Skeletal muscle satellite cell (primary cell): ENCODE data around the gene ZNF385B.
"Not testable (repeated sequence)": the region's sequence is repeated elsewhere in the genome, so short reads cannot be mapped to it uniquely, and the experiment has no call there.

ENCODE experiments used
- H3K27me3 ChIP-seq: 2 replicates; pipeline ENCODE4 v1.7.0; 2013; ENCODE audit warnings: low read length; ENCODE audit not compliant: control insufficient read depth, insufficient read depth
- H3K36me3 ChIP-seq: 2 replicates; pipeline ENCODE4 v1.7.0; 2013; ENCODE audit warnings: mild to moderate bottlenecking, control low read depth, low read length; ENCODE audit not compliant: insufficient read depth
- H3K4me1 ChIP-seq: 2 replicates; pipeline ENCODE4 v1.7.0; 2013; ENCODE audit warnings: low read length; ENCODE audit not compliant: control insufficient read depth, insufficient read depth
- H3K4me2 ChIP-seq: 2 replicates; pipeline ENCODE4 v1.7.0; 2013; ENCODE audit warnings: mild to moderate bottlenecking, low read length
- H3K4me3 ChIP-seq: 2 replicates; pipeline ENCODE4 v1.7.0; 2013; ENCODE audit warnings: low read length
- H3K9ac ChIP-seq: 2 replicates; pipeline ENCODE4 v1.7.0; 2013; ENCODE audit warnings: mild to moderate bottlenecking, low read depth, low read length, moderate library complexity
- H3K9me3 ChIP-seq: replicated peaks from 2 replicates; pipeline ENCODE4 v1.7.0; 2013; ENCODE audit warnings: mild to moderate bottlenecking, control low read depth, low read length

Gene ZNF385B

DNA sequence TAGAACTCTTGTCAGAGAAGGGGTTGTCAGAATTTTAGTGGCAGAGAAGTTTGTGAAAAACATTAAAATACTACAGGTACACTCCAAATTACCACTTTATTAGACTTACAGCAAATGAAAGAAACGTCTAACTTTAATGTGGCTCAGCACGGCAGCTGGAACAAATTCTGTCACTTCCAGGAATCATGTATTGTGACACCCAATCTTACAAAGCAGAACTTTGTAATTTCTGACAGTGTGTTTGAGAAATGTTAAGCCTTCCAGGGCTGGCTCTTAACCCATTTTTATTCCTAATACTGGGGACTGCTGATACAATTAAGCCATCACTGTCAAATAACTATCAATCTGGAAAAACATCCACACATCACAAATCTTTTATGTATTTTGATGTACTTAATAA lies 216.4 kb downstream of the ZNF385B start:
- Histone ChIP-seq H3K9me3 (no peaks in the 10 kb centered on the region), H3K9ac (no peak overlapping the region), H3K4me2 (no peak overlapping the region), H3K4me1 (no peaks in the 10 kb centered on the region), H3K27me3 (no peaks in the 10 kb centered on the region), H3K36me3 (no peaks in the 10 kb centered on the region), H3K4me3 (no peak overlapping the region)

DNA sequence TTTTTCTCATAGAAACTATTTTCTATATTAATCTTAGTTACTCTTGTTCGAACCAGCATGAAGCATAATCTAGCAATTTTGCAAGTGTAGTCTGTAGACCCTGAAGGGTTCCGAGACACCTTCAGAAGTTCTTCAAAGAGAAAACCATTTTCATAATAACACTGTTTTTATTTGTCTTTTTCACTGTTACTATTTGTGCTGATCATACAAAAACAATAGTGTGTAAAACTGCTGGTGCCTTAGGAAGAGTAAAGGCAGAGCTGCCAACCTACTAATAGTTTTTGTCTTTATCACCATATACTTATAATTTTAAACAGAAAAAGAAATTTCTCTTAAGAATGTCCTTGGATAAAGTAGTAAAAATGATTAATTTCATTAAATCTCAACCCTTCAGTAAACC lies 218.9 kb downstream of the ZNF385B start:
- no peak overlapping the region for H3K9ac ChIP-seq
- H3K36me3 ChIP-seq = no peaks in the 10 kb centered on the region
- H3K4me2 ChIP-seq = no peak overlapping the region
- no peaks in the 10 kb centered on the region for H3K27me3 ChIP-seq
- no peak overlapping the region for H3K4me3 ChIP-seq
- no peaks in the 10 kb centered on the region for H3K4me1 ChIP-seq
- H3K9me3 ChIP-seq = no peaks in the 10 kb centered on the region

DNA sequence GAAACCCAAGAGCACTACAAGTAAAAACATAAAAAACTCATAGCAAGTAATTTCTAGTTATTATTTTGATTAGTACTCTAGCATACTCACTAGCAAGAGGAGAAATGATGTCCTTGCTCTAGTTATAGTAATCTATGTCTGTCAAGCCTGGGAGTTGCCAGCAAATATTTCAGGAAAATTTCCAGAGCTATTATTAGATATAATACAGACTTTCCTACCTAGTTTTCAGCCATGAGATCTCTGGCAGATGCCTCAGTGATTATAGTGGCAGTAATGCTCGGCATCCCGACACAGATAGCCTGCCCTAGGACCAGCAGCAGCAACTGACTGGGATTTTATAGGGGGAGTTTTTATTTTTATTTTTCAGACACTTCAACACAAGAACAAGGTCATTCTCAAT lies 224.4 kb downstream of the ZNF385B start:
- H3K4me2 ChIP-seq = no peak overlapping the region
- H3K9me3 ChIP-seq = no peaks in the 10 kb centered on the region
- no peak overlapping the region for H3K9ac ChIP-seq
- H3K4me3 ChIP-seq = no peak overlapping the region
- no peaks in the 10 kb centered on the region for H3K4me1 ChIP-seq
- no peaks in the 10 kb centered on the region for H3K27me3 ChIP-seq
- H3K36me3 ChIP-seq = no peaks in the 10 kb centered on the region

DNA sequence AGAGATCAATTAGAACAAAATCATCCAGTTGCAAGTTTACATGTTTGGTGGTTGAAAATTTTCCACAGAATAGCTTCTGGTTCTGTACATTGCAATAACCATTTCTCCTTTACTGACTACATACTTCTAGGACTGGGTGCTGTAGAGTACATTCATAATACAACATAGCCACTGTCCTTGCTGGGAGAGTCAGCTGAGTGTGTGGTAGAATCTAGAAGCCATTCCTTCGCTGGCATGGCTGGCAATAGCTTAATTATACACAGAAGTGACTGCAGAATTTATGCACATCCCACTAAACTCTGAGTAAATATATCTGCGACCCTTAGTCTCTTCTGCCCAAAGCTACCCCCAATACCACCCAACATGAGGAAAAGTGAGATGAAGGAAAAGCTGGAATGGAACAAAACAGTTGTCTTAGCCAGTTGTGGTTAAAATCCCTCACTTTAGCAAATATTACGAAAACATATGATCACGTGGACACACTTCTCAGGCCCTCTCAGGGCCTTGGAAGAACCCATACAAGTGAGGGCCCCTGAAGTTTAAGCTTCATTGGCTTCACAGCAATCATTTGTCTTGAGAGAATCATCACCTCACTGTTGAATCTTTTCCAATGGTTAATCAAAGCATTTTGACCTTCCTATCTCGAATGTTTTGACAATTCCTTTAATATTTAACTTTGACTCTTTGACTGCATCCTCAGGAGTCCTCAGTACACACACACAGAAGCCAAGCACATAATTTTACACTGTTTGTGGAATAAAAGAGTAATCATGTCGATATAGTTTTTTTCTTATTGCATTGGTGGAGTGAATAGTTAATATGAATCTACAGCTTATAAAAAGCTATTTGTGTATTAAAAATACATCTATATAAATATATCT lies 225.1 kb downstream of the ZNF385B start:
- H3K4me1 ChIP-seq = no peaks in the 10 kb centered on the region
- H3K4me3 ChIP-seq = no peak overlapping the region
- H3K36me3 ChIP-seq = no peaks in the 10 kb centered on the region
- no peaks in the 10 kb centered on the region for H3K9me3 ChIP-seq
- no peak overlapping the region for H3K9ac ChIP-seq
- H3K4me2 ChIP-seq = no peak overlapping the region
- H3K27me3 ChIP-seq = no peaks in the 10 kb centered on the region

DNA sequence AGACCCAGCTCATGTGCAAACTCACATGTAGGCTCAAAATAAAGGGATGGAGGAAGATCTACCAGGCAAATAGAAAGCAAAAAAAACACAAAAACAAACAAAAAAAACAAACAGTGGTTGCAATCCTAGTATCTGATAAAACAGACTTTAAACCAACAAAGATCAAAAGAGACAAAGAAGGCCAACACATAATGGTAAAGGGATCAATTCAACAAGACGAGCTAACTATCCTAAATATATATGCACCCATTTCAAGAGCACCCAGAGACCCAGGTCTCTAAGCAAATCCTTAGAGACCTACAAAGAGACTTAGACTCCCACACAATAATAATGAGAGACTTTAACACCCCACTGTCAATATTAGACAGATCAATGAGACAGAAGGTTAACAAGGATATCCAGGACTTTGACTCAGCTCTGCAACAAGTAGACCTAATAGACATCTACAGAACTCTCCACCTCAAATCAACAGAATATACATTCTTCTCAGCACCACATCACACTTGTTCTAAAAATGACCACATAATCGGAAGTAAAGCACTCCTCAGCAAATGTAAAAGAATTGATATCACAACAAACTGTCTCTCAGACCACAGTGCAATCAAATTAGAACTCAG lies 229.5 kb downstream of the ZNF385B start:
- H3K9me3 ChIP-seq, H3K9ac ChIP-seq, H3K4me3 ChIP-seq, H3K4me2 ChIP-seq, H3K4me1 ChIP-seq, H3K27me3 ChIP-seq, H3K36me3 ChIP-seq: not testable (repeated sequence)

DNA sequence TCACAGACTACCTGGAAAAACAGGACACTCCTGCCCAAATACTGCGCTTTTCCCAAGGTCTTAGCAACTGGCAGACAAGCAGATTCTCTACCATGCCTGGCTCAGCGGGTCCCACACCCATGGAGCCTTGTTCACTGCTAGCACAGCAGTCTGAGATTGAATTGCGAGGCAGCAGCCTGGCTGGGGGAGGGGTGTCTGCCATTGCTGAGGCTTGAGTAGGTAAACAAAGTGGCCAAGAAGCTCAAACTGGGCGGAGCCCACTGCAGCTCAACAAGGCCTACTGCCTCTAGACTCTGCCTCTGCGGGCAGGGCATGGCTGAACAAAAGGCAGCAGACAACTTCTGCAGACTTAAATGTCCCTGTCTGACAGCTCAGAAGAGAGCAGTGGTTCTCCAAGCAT lies 231.6 kb downstream of the ZNF385B start:
- not testable (repeated sequence) for H3K4me1 ChIP-seq, H3K4me3 ChIP-seq, H3K9ac ChIP-seq, H3K9me3 ChIP-seq, H3K4me2 ChIP-seq, H3K36me3 ChIP-seq, H3K27me3 ChIP-seq

DNA sequence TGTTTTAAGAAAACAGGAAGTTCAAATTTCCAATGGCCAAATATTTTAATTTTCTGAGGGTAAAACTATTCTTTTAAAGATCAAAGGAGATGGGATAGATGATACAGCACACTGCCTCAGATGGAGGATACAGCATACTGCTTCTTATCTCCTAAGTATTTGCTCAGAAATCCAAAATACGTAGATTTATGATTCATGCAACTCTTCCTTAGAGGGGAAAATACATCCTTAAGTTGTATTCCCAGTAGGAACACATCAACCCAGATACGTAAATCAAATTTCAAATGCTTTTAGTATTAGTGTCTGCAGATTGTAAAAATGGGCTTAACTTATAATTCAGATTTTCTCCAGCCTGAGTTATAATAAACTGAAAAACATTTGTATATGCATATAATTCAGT lies 235.2 kb downstream of the ZNF385B start:
- no peaks in the 10 kb centered on the region for H3K4me1 ChIP-seq
- H3K4me2 ChIP-seq = no peak overlapping the region
- no peaks in the 10 kb centered on the region for H3K27me3 ChIP-seq
- no peaks in the 10 kb centered on the region for H3K9me3 ChIP-seq
- H3K9ac ChIP-seq = no peak overlapping the region
- H3K36me3 ChIP-seq = no peaks in the 10 kb centered on the region
- H3K4me3 ChIP-seq = no peak overlapping the region

DNA sequence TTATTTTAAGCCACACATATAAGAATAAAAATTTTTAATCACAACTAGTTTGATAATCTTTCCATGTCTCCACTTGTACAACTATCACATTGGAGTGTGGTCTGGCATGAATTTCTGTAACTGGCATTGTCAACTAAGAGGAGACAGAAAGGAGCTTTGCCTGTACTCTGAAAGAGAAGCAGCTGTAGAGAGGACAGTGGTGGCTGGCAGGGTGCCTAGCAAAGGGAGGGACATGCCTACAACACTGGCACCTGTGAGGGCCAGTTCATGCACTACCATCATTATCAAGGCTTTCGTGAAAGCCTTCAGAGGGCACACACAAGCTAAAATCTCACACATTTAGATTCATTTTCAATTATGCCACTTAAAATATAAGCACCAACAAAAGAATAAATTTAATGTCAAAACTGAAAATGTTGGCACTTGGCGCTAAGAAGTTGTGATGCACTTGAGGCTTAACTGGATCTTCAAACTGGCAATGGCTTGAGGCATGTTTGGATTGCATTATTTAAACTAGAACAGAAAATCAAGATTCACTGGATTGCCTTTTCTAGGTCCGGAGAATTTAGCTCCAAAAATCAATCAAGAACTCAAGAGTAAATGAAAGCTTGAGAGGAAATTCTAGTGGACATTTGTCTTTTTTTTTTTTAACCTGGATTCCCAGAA lies 238.6 kb downstream of the ZNF385B start:
- Histone ChIP-seq H3K9me3 (no peaks in the 10 kb centered on the region), H3K4me3 (no peak overlapping the region), H3K9ac (no peak overlapping the region), H3K27me3 (no peaks in the 10 kb centered on the region), H3K4me1 (no peaks in the 10 kb centered on the region), H3K4me2 (no peak overlapping the region), H3K36me3 (no peaks in the 10 kb centered on the region)

DNA sequence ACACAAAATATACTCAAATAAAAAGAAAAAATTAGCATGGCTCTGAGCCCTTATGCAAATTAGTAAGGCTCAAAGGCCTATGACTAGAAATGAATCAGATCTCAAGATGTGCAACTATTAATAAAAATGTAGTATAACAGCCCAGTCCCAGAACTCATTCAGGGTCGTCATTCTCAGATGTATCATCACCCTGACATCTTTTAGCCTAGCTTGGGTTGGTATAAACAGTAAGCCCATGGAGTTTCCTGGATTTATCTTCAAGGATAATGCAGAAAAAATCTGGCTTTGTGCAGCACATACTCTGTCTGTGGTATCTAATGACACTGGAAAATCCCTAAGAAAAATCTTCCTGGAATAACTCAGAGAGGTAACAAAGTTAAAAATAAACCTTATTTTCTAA lies 239.3 kb downstream of the ZNF385B start:
- Histone ChIP-seq H3K4me2 (no peak overlapping the region), H3K9me3 (no peaks in the 10 kb centered on the region), H3K27me3 (no peaks in the 10 kb centered on the region), H3K9ac (no peak overlapping the region), H3K4me3 (no peak overlapping the region), H3K4me1 (no peaks in the 10 kb centered on the region), H3K36me3 (no peaks in the 10 kb centered on the region)

DNA sequence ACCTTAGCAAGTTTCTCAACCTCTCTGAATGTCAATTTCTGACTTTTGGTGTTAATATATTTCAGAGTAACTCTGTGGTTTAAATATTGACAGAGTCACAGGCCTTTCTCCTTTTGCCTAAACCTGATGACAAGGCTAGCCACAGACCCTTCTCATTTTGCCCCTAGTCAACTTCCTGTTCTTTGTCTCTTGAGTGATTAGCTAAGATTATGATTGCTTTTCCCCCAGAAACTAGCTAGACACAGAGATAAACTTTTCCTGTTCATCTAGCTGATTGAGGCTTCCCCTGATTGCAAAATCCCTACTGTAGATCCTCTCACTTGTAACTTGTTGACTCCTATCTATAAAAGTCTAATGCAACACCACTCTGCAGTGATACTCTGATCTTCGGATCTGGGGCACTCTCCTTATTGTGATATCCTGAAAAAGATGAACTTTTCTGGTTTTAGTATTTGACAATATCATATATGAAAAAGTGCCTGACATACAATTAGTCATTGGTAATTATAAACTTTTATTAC lies 241.4 kb downstream of the ZNF385B start:
- Histone ChIP-seq H3K9ac (no peak overlapping the region), H3K4me1 (no peaks in the 10 kb centered on the region), H3K27me3 (no peaks in the 10 kb centered on the region), H3K4me3 (no peak overlapping the region), H3K9me3 (no peaks in the 10 kb centered on the region), H3K36me3 (no peaks in the 10 kb centered on the region), H3K4me2 (no peak overlapping the region)

DNA sequence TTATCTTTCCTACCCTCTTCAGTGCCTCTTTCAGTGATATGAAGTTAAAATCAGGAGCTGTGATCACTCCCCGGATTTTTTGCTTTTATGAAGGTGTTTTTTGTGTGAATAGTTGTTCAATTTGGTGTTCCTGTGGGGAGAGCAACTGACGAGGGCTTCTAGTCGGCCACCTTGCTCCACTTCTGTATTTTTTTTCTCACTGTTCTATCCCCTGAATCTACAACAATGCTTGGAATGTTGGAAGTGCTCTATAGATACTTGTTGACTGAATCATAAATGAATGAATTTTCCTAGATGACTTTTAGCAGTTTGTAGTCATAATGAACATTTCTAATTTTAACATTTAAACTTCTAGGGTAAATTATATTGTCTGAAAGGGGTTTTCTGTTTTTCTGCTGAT lies 247.3 kb downstream of the ZNF385B start:
- H3K36me3 ChIP-seq = no peaks in the 10 kb centered on the region
- H3K27me3 ChIP-seq = no peaks in the 10 kb centered on the region
- no peak overlapping the region for H3K9ac ChIP-seq
- H3K4me2 ChIP-seq = no peak overlapping the region
- H3K9me3 ChIP-seq = no peaks in the 10 kb centered on the region
- H3K4me3 ChIP-seq = no peak overlapping the region
- H3K4me1 ChIP-seq = peaks cover 11% of the 10 kb centered on the region
